Neural cell (in vitro differentiated cells): Measurements from ENCODE around the gene CNGA3. TPM values are rescaled to one million over a fixed set of nuclear protein-coding genes. Genes with fewer than 3 reads are reported as not detected.

Experiments used
- H2AFZ ChIP-seq: fragments of 200-600, 300-800 bp; sonication (generic), shearing (Covaris generic); 2 replicates; pipeline ENCODE4 v1.6.0; 2014; ENCODE audit warnings: low read depth, mild to moderate bottlenecking, antibody characterized with exemption, low read length, moderate library complexity
- H3F3A ChIP-seq: fragments of 200-600 bp; shearing (Covaris generic); 2 replicates; pipeline ENCODE4 v1.6.1; 2016; ENCODE audit warnings: mild to moderate bottlenecking, moderate library complexity, mixed read lengths, antibody characterized with exemption, low read length; ENCODE audit not compliant: insufficient read depth, poor library complexity, severe bottlenecking
- H3K27ac ChIP-seq: fragments of 200-600, 300-800 bp; sonication (generic), shearing (Covaris generic); 2 replicates; pipeline ENCODE4 v1.5.1; 2014; ENCODE audit warnings: mild to moderate bottlenecking, low read length, moderate library complexity
- H3K27me3 ChIP-seq: fragments of 300-800, 200-600 bp; sonication (generic), shearing (Covaris generic); 2 replicates; pipeline ENCODE4 v1.6.0; 2014; ENCODE audit warnings: mild to moderate bottlenecking, low read depth, low read length, moderate library complexity; ENCODE audit not compliant: insufficient read depth
- H3K36me3 ChIP-seq: fragments of 300-800, 200-600 bp; sonication (generic), shearing (Covaris generic); 2 replicates; pipeline ENCODE4 v1.5.1; 2014; ENCODE audit warnings: mild to moderate bottlenecking, antibody characterized with exemption, low read length, moderate library complexity; ENCODE audit not compliant: insufficient read depth
- H3K4me2 ChIP-seq: fragments of 300-800, 200-600 bp; sonication (generic), shearing (Covaris generic); 2 replicates; pipeline ENCODE4 v1.6.0; 2014; ENCODE audit warnings: mild to moderate bottlenecking, low read length
- H3K4me3 ChIP-seq: fragments of 300-800, 200-600 bp; sonication (generic), shearing (Covaris generic); 2 replicates; pipeline ENCODE4 v1.5.1; 2014; ENCODE audit warnings: mild to moderate bottlenecking, low read length, moderate library complexity
- H3K79me2 ChIP-seq: fragments of 200-600 bp; shearing (Covaris generic); replicated peaks from 2 replicates; pipeline ENCODE4 v1.6.0; 2014; ENCODE audit warnings: mild to moderate bottlenecking, low read length, moderate library complexity; ENCODE audit not compliant: insufficient read depth
- H3K9ac ChIP-seq: fragments of 300-800, 200-600 bp; sonication (generic), shearing (Covaris generic); 2 replicates; pipeline ENCODE4 v1.6.1; 2016; ENCODE audit warnings: mild to moderate bottlenecking, low read length, mixed read lengths
- H3K9me2 ChIP-seq: fragments of 200-600 bp; shearing (Covaris generic); 2 replicates; pipeline ENCODE4 v1.6.1; 2016; ENCODE audit warnings: mild to moderate bottlenecking, low read length, mixed read lengths; ENCODE audit not compliant: insufficient read depth
- H3K9me3 ChIP-seq: fragments of 200-600, 300-800 bp; sonication (generic), shearing (Covaris generic); 2 replicates; pipeline ENCODE4 v1.6.1; 2016; ENCODE audit warnings: mild to moderate bottlenecking, mixed run types, low read length, moderate library complexity, mixed read lengths
- H4K20me1 ChIP-seq: fragments of 200-600 bp; shearing (Covaris generic); 2 replicates; pipeline ENCODE4 v1.6.1; 2016; ENCODE audit warnings: mild to moderate bottlenecking, mixed run types; ENCODE audit not compliant: insufficient read depth
- EP300 ChIP-seq: fragments of 450-650 bp; conservative IDR thresholded peaks from 2 replicates; pipeline ENCODE4 v1.6.1; 2014; ENCODE audit warnings: antibody characterized with exemption, mild to moderate bottlenecking, moderate library complexity; ENCODE audit not compliant: poor library complexity, severe bottlenecking
- EZH2 ChIP-seq: fragments of 200-600, 300-800 bp; shearing (Covaris generic), sonication (generic); IDR thresholded peaks from 2 replicates; pipeline ENCODE4 v1.6.1; 2014; ENCODE audit warnings: antibody characterized with exemption, low read length, borderline replicate concordance, mild to moderate bottlenecking; ENCODE audit not compliant: insufficient read depth, poor library complexity, severe bottlenecking
- MXI1 ChIP-seq: fragments of 450-650 bp; conservative IDR thresholded peaks from 2 replicates; pipeline ENCODE4 v1.6.1; 2014; ENCODE audit warnings: antibody characterized with exemption, mild to moderate bottlenecking; ENCODE audit not compliant: poor library complexity, severe bottlenecking
- POLR2AphosphoS5 ChIP-seq: IDR thresholded peaks from 2 replicates; pipeline ENCODE4 v1.6.1; 2012
- RAD21 ChIP-seq: fragments of 450-650 bp; conservative IDR thresholded peaks from 2 replicates; pipeline ENCODE4 v1.6.1; 2014; ENCODE audit warnings: antibody characterized with exemption, mild to moderate bottlenecking, moderate library complexity
- SMC3 ChIP-seq: fragments of 450-650 bp; conservative IDR thresholded peaks from 2 replicates; pipeline ENCODE4 v1.6.1; 2014; ENCODE audit warnings: antibody characterized with exemption, mild to moderate bottlenecking, moderate library complexity; ENCODE audit not compliant: poor library complexity
- TAF1 ChIP-seq: IDR thresholded peaks from 2 replicates; pipeline ENCODE4 v1.6.1; 2012; ENCODE audit warnings: low read depth
- polyA plus RNA-seq: library from polyadenylated mRNA; depleted of rRNA; stranded (reverse); fragments of >200 nt; gene quantifications from 2 replicates; pipeline ENCODE4 v1.2.3, GENCODE V29; 2014
- TF ChIP-seq, protein P1 (sequence below): IDR thresholded peaks from 2 replicates; pipeline ENCODE4 v1.6.1; 2012; ENCODE audit warnings: borderline replicate concordance
- TF ChIP-seq, protein P2 (sequence below): fragments of 450-650 bp; IDR thresholded peaks from 2 replicates; pipeline ENCODE4 v1.5.1; 2014; ENCODE audit warnings: antibody characterized with exemption, mild to moderate bottlenecking, moderate library complexity; ENCODE audit not compliant: poor library complexity, severe bottlenecking

CNGA3 gene
- polyA plus RNA-seq, 1 donor from 2014 or later = 0.64 TPM

DNA sequence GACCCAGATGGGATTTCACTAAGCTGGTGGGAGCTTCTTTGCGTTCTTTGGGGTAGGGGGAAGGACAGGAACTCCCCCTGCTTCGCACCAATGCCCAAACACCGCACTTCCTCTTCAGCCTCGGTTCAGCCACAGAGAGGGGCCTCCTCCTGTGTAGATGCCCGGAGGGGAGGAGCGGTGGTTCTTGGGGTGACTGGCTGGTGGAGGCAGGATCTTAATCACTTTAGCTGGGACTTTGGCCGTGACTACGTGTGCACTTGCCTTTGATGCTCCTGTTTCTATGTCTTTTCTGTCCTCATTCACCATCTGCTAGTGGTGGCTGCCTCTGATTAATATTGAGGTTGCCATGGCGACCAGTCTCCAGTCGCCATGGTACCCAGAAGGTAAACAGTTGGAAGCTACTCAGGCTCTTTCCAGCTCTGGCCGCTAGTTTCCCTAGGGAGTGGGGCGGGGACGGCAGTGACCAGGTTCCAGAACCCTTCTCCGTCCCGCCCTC lies 1.9 kb downstream of the CNGA3 start:
- Histone ChIP-seq H3K9me3 (no peaks in the 10 kb centered on the region), H4K20me1 (no peaks in the 10 kb centered on the region), H3F3A (no peaks in the 10 kb centered on the region), H3K27me3 (peaks cover 27% of the 10 kb centered on the region), H3K9me2 (no peaks in the 10 kb centered on the region), H3K9ac (peak overlapping the region; percentile 51), H2AFZ (peak overlapping the region; percentile 25), H3K79me2 (no peaks in the 10 kb centered on the region), H3K27ac (peak overlapping the region; percentile 76), H3K4me2 (peak overlapping the region; percentile 61), H3K4me3 (peak overlapping the region; percentile 57), H3K36me3 (no peaks in the 10 kb centered on the region)
- TF ChIP-seq EZH2 = no peak
- peak; percentile 70 for TF ChIP-seq MXI1
- peak; percentile 84 for TF ChIP-seq EP300
- TF ChIP-seq, protein P1, sequence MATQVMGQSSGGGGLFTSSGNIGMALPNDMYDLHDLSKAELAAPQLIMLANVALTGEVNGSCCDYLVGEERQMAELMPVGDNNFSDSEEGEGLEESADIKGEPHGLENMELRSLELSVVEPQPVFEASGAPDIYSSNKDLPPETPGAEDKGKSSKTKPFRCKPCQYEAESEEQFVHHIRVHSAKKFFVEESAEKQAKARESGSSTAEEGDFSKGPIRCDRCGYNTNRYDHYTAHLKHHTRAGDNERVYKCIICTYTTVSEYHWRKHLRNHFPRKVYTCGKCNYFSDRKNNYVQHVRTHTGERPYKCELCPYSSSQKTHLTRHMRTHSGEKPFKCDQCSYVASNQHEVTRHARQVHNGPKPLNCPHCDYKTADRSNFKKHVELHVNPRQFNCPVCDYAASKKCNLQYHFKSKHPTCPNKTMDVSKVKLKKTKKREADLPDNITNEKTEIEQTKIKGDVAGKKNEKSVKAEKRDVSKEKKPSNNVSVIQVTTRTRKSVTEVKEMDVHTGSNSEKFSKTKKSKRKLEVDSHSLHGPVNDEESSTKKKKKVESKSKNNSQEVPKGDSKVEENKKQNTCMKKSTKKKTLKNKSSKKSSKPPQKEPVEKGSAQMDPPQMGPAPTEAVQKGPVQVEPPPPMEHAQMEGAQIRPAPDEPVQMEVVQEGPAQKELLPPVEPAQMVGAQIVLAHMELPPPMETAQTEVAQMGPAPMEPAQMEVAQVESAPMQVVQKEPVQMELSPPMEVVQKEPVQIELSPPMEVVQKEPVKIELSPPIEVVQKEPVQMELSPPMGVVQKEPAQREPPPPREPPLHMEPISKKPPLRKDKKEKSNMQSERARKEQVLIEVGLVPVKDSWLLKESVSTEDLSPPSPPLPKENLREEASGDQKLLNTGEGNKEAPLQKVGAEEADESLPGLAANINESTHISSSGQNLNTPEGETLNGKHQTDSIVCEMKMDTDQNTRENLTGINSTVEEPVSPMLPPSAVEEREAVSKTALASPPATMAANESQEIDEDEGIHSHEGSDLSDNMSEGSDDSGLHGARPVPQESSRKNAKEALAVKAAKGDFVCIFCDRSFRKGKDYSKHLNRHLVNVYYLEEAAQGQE = peak; percentile 84
- TF ChIP-seq, protein P2, sequence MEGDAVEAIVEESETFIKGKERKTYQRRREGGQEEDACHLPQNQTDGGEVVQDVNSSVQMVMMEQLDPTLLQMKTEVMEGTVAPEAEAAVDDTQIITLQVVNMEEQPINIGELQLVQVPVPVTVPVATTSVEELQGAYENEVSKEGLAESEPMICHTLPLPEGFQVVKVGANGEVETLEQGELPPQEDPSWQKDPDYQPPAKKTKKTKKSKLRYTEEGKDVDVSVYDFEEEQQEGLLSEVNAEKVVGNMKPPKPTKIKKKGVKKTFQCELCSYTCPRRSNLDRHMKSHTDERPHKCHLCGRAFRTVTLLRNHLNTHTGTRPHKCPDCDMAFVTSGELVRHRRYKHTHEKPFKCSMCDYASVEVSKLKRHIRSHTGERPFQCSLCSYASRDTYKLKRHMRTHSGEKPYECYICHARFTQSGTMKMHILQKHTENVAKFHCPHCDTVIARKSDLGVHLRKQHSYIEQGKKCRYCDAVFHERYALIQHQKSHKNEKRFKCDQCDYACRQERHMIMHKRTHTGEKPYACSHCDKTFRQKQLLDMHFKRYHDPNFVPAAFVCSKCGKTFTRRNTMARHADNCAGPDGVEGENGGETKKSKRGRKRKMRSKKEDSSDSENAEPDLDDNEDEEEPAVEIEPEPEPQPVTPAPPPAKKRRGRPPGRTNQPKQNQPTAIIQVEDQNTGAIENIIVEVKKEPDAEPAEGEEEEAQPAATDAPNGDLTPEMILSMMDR = peak; percentile 43
- TF ChIP-seq TAF1 = no peak
- TF ChIP-seq SMC3 = peak; percentile 48
- peak; percentile 44 for TF ChIP-seq RAD21
- TF ChIP-seq POLR2AphosphoS5 = peak; percentile 36

DNA sequence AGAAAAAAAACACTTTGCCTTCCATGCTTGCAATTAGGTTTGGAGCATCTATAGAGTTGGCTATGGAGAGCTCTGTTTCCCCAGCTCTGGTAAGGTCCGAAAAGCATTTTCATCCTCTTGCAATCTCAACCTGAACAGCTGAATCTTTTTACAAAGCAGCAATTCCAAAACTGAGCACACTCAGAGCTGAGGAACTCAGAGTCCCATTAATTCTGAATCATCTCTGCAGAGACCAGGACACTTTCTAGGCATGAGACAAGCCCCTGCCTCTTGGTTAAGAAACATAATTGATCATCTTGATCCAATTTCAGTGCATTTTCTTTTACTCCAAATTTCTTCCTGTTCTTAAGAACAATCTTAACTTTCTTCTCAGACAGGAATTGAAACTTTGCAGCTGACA lies 4.2 kb downstream of the CNGA3 start:
- Histone ChIP-seq H3K27ac (no peak overlapping the region), H3K9ac (no peak overlapping the region), H4K20me1 (no peaks in the 10 kb centered on the region), H3K4me2 (no peak overlapping the region), H3K9me2 (no peaks in the 10 kb centered on the region), H3K27me3 (peaks cover 21% of the 10 kb centered on the region), H3K4me3 (no peak overlapping the region), H3K36me3 (no peaks in the 10 kb centered on the region), H3K79me2 (no peaks in the 10 kb centered on the region), H2AFZ (no peak overlapping the region), H3K9me3 (no peaks in the 10 kb centered on the region), H3F3A (no peaks in the 10 kb centered on the region)
- no peak for TF ChIP-seq EZH2
- no peak for TF ChIP-seq RAD21
- TF ChIP-seq, protein P2 = no peak
- TF ChIP-seq POLR2AphosphoS5 = no peak
- TF ChIP-seq, protein P1 = no peak
- TF ChIP-seq EP300 = no peak
- TF ChIP-seq MXI1 = no peak
- no peak for TF ChIP-seq SMC3
- TF ChIP-seq TAF1 = no peak
